Hematopoietic multipotent progenitor cell (in vitro differentiated cells): Measurements from ENCODE around the gene SCD5. TPM values are rescaled to one million over a fixed set of nuclear protein-coding genes. Genes with fewer than 3 reads are reported as not detected.

Experiments
- DNase-seq, 3 donors: peaks; one replicate each; pipeline ENCODE4 v3.0.0-alpha.2; 2011 to 2015; ENCODE audit warnings: low read depth in 2 of 3, low spot score in 2 of 3
- total RNA-seq: library from RNA; depleted of rRNA; stranded (reverse); fragments of >200 nt; gene quantifications from one replicate; pipeline ENCODE4 v1.2.3, GENCODE V29; 2012

The SCD5 gene
- total RNA-seq, 1 donor, result 10.8 TPM

- DNase-seq, result no peak
Observed at GRCh38 chr4:82697561-82697960, 101.0 kb downstream of the SCD5 start.

- DNase-seq, result no peak
Observed at GRCh38 chr4:82696117-82696860, 102.3 kb downstream of the SCD5 start.

- DNase-seq, result no peak
Observed at GRCh38 chr4:82694892-82695291, 103.7 kb downstream of the SCD5 start.

- DNase-seq, result no peak
Observed at GRCh38 chr4:82694046-82694445, 104.5 kb downstream of the SCD5 start.

- DNase-seq, result no peak
Observed at GRCh38 chr4:82692101-82692780, 106.4 kb downstream of the SCD5 start.

- no peak for DNase-seq
Observed at GRCh38 chr4:82691431-82691830, 107.2 kb downstream of the SCD5 start.

GRCh38 chr4:82688091-82688795, 110.4 kb downstream of the SCD5 start:
- peak in 1 of 3 donors; percentile 5 for DNase-seq

GRCh38 chr4:82687531-82687930, 111.1 kb downstream of the SCD5 start:
- no peak for DNase-seq

GRCh38 chr4:82681754-82682153, 116.8 kb downstream of the SCD5 start:
- peak in 2 of 3 donors; percentile 8 to 43 for DNase-seq

- DNase-seq, result no peak
Observed at GRCh38 chr4:82680834-82681233, 117.8 kb downstream of the SCD5 start.

- DNase-seq, result no peak
Observed at GRCh38 chr4:82679531-82679930, 119.1 kb downstream of the SCD5 start.

GRCh38 chr4:82678051-82678450, 120.5 kb downstream of the SCD5 start:
- DNase-seq, result no peak

- no peak for DNase-seq
Observed at GRCh38 chr4:82677327-82677726, 121.3 kb downstream of the SCD5 start.

GRCh38 chr4:82667761-82668480, 130.7 kb downstream of the SCD5 start:
- no peak for DNase-seq

- DNase-seq, result no peak
Observed at GRCh38 chr4:82666970-82667665, 131.5 kb downstream of the SCD5 start.

- DNase-seq, result no peak
Observed at GRCh38 chr4:82661181-82661992, 137.2 kb downstream of the SCD5 start.

- DNase-seq, result peak in 2 of 3 donors; percentile 15 to 52
Observed at GRCh38 chr4:82652062-82652461, 146.5 kb downstream of the SCD5 start.

GRCh38 chr4:82650868-82651267, 147.7 kb downstream of the SCD5 start:
- DNase-seq, result no peak

- no peak for DNase-seq
Observed at GRCh38 chr4:82648356-82648755, 150.2 kb downstream of the SCD5 start.
